HepG2 (cell line): ENCODE measurements around the gene NECAP2. TPM values are rescaled to one million over a fixed set of nuclear protein-coding genes. Genes with fewer than 3 reads are reported as not detected.
"Not testable (repeated sequence)": the region's sequence is repeated elsewhere in the genome, so short reads cannot be mapped to it uniquely, and the experiment has no call there.

Experiments
- ATAC-seq: fragments of 200-7000 bp; cut with Tn5 transposase; 3 replicates; pipeline ENCODE4 v1.9.1; 2020; ENCODE audit warnings: mild to moderate bottlenecking, moderate library complexity
- BruUV-seq: library from RNA; stranded (reverse); fragments of 400-500 nt; replicated peaks from 2 replicates; lab custom pipeline; 2021; lab: Mats Ljungman, UMichigan
- CTCF ChIA-PET: fragments of 300-600 bp; formaldehyde crosslinking; extraction: SDS; loops from one replicate; lab custom pipeline; 2021; ENCODE audit warnings: low total read pairs, inconsistent platforms, low intra/inter-chr PET ratio; lab: Yijun Ruan, JAX
- POLR2A ChIA-PET: fragments of 350-600 bp; sonication (Branson Sonifier 250); formaldehyde crosslinking; loops from one replicate; lab custom pipeline; 2020; ENCODE audit warnings: antibody characterized with exemption, inconsistent platforms; lab: Yijun Ruan, JAX
- DNase-seq: peaks from one replicate; pipeline ENCODE4 v3.0.0-alpha.2; 2015; ENCODE audit warnings: low spot score
- FAIRE-seq: peaks from 3 replicates; lab custom pipeline; 2011; peaks lifted over from hg19 to GRCh38; lab: Jason Lieb, UNC
- H2AFZ ChIP-seq: one replicate; pipeline ENCODE4 v1.6.1; 2011; ENCODE audit warnings: low read length, inconsistent platforms
- H3K27ac ChIP-seq: fragments of 300-600 bp; 3 replicates; pipeline ENCODE4 v1.8.0; 2011; ENCODE audit warnings: mixed run types, mild to moderate bottlenecking, mixed read lengths, low read length, inconsistent platforms; ENCODE audit not compliant: insufficient read depth; ENCODE audit errors: extremely low read length
- H3K27me3 ChIP-seq, 2 experiments: fragments of 200-600 bp in 1 of 2; 2 replicates in 1 of 2; 3 replicates in 1 of 2; pipeline versions ENCODE4 v1.6.0 to v1.8.0; 2011; ENCODE audit warnings: low read length in 2 of 2, mild to moderate bottlenecking in 2 of 2, moderate library complexity in 2 of 2, inconsistent platforms in 1 of 2; ENCODE audit not compliant: insufficient read depth in 2 of 2, control insufficient read depth in 1 of 2
- H3K36me3 ChIP-seq, 2 experiments: fragments of 200-600 bp in 1 of 2; replicated peaks in 1 of 2; 2 replicates in 1 of 2; 3 replicates in 1 of 2; pipeline versions ENCODE4 v1.5.1 to v1.8.0; 2011; ENCODE audit warnings: low read length in 2 of 2, inconsistent platforms in 1 of 2; ENCODE audit not compliant: insufficient read depth in 2 of 2, control insufficient read depth in 1 of 2
- H3K4me1 ChIP-seq: 2 replicates; pipeline ENCODE4 v1.5.1; 2012; ENCODE audit warnings: low read length, inconsistent platforms; ENCODE audit not compliant: insufficient read depth
- H3K4me2 ChIP-seq: 2 replicates; pipeline ENCODE4 v1.6.0; 2011; ENCODE audit warnings: low read depth, low read length, inconsistent platforms
- H3K4me3 ChIP-seq, 3 experiments: fragments of 200-600 bp in 1 of 3; sonication (generic), shearing (Covaris generic) in 1 of 3; replicated peaks in 1 of 3; 2 replicates each; pipeline ENCODE4 v1.5.1; 2011 to 2016; ENCODE audit warnings: low read length in 3 of 3, inconsistent platforms in 2 of 3, low read depth in 2 of 3, mild to moderate bottlenecking in 2 of 3, control low read depth in 1 of 3, mixed read lengths in 1 of 3; ENCODE audit not compliant: insufficient read depth in 1 of 3
- H3K79me2 ChIP-seq: one replicate; pipeline ENCODE4 v1.6.1; 2011; ENCODE audit warnings: low read length, inconsistent platforms; ENCODE audit not compliant: insufficient read depth
- H3K9ac ChIP-seq: 2 replicates; pipeline ENCODE4 v1.6.0; 2011; ENCODE audit warnings: mild to moderate bottlenecking, low read depth, low read length, inconsistent platforms; ENCODE audit not compliant: insufficient read depth
- H3K9me3 ChIP-seq: 2 replicates; pipeline ENCODE4 v1.5.1; 2012; ENCODE audit warnings: mild to moderate bottlenecking, low read length
- H4K20me1 ChIP-seq: 2 replicates; pipeline ENCODE4 v1.6.0; 2011; ENCODE audit warnings: inconsistent platforms, mild to moderate bottlenecking, low read length, moderate library complexity; ENCODE audit not compliant: insufficient read depth
- LRRFIP1 ChIP-seq: sonication (generic); formaldehyde crosslinking; conservative IDR thresholded peaks from 2 replicates; pipeline ENCODE4 v1.4.0; 2020; ENCODE audit warnings: missing genetic modification reagents
- ZFP37 ChIP-seq: sonication (generic); formaldehyde crosslinking; IDR thresholded peaks from 2 replicates; pipeline ENCODE4 v1.4.0; 2020; ENCODE audit warnings: missing genetic modification reagents, borderline replicate concordance
- ZIK1 ChIP-seq: sonication (generic); formaldehyde crosslinking; IDR thresholded peaks from 2 replicates; pipeline ENCODE4 v1.5.0; 2020; ENCODE audit warnings: mild to moderate bottlenecking, low read depth, missing genetic modification reagents, borderline replicate concordance
- ZNF142 ChIP-seq: sonication (generic); formaldehyde crosslinking; IDR thresholded peaks from 2 replicates; pipeline ENCODE4 v1.4.0; 2020; ENCODE audit warnings: missing genetic modification reagents
- ZSCAN30 ChIP-seq: sonication (generic); formaldehyde crosslinking; IDR thresholded peaks from 2 replicates; pipeline ENCODE4 v1.5.0; 2020; ENCODE audit warnings: mild to moderate bottlenecking, missing genetic modification reagents
- WGBS: methylation state at CpG from one replicate; pipeline ENCODE4 v1.1.6; 2017; ENCODE audit warnings: low lambda C conversion rate; 5-methylcytosine and 5-hydroxymethylcytosine counted together
- in situ Hi-C: cut with HindIII; loops from 2 replicates; pipeline ENCODE4 v1.10.0; 2017; ENCODE audit warnings: low pct_unique_long_range_greater_than_20kb; ENCODE audit not compliant: extremely low pct_ligation_motif_present
- intact Hi-C: fragments of 100-400 bp; cut with micrococcal nuclease; formaldehyde crosslinking; loops from one replicate; pipeline ENCODE4 v1.10.0; 2022; ENCODE audit not compliant: unreplicated experiment
- polyA plus RNA-seq, 8 experiments: library from polyadenylated mRNA; depleted of rRNA in 3 of 8; stranded (reverse) in 7 of 8; unstranded in 1 of 8; fragments of >200 nt; fragmentation: Illumina TruSeq in 4 of 8; extraction: Trizol in 4 of 8; gene quantifications; 2 replicates each; pipeline versions ENCODE4 v1.2.1 to v1.2.3, GENCODE V29; 2011 to 2016; ENCODE audit warnings: low read depth in 4 of 8, missing spikeins in 1 of 8, mixed read lengths in 1 of 8; ENCODE audit not compliant: insufficient read depth in 1 of 8
- total RNA-seq, 5 experiments: library from RNA; depleted of rRNA; stranded (reverse); fragments of >200 nt; fragmentation: Illumina TruSeq; extraction: Trizol; gene quantifications; 2 replicates each; pipeline ENCODE4 v1.2.3, GENCODE V29; 2016; ENCODE audit warnings: low read depth in 1 of 5

NECAP2 gene
- total and polyA plus RNA-seq, 2 of the 13 experiments (the other 11 are each of a cell fraction or from before 2014, with no cell fraction given) = 38.5 to 52.3 TPM

- H3K9ac ChIP-seq, H3K27ac ChIP-seq, FAIRE-seq, H4K20me1 ChIP-seq, DNase-seq, CTCF ChIA-PET, in situ Hi-C loops, H3K4me1 ChIP-seq, H3K9me3 ChIP-seq, H3K36me3 ChIP-seq, H3K4me2 ChIP-seq, H3K27me3 ChIP-seq, BruUV-seq, ATAC-seq, POLR2A ChIA-PET, H3K4me3 ChIP-seq, H2AFZ ChIP-seq, intact Hi-C loops, H3K79me2 ChIP-seq: not testable (repeated sequence)
- WGBS = 86% methylated on average over 3 of the region's 9 CpGs
These were observed 48.8 kb downstream of the NECAP2 start for GRCh38 chr1:16489195-16489880.

GRCh38 chr1:16491056-16491675 is 50.6 kb downstream of the NECAP2 start:
- Histone ChIP-seq H3K27me3 (no peaks in the 10 kb centered on the region), H3K4me1 (peaks cover 8% of the 10 kb centered on the region; the same call in 1 of the 2 replicates), H2AFZ (no peak overlapping the region), H3K36me3 (peaks cover 0 to under 1% of the 10 kb centered on the region in 2 experiments; a peak in 1 of 5 replicates), H3K4me3 (no peak overlapping the region), H3K27ac (no peak overlapping the region), H4K20me1 (no peaks in the 10 kb centered on the region), H3K9ac (no peak overlapping the region), H3K4me2 (no peak overlapping the region), H3K79me2 (no peaks in the 10 kb centered on the region), H3K9me3 (no peaks in the 10 kb centered on the region)
- ATAC-seq (no peak), DNase-seq (no peak), FAIRE-seq (no peak)
- CTCF ChIA-PET = no interaction called here
- no TSS peak for BruUV-seq
- in situ Hi-C loops (no loop called here), intact Hi-C loops (no loop called here)
- POLR2A ChIA-PET = no interaction called here
- 73% methylated on average over 8 of the region's 9 CpGs for WGBS
- TF ChIP-seq LRRFIP1 (CRISPR knock-in tag) (no peak), ZSCAN30 (no peak), ZNF142 (no peak), ZFP37 (CRISPR knock-in tag) (no peak), ZIK1 (CRISPR knock-in tag) (no peak)
